HT1080 (cell line): ENCODE results near the gene CRIM1. TPM values are rescaled to one million over a fixed set of nuclear protein-coding genes. Genes with fewer than 3 reads are reported as not detected.

Experiments used
- total RNA-seq: library from RNA; depleted of rRNA; stranded (reverse); fragments of >200 nt; shearing (Covaris generic); gene quantifications from 2 replicates; pipeline ENCODE4 v1.2.3, GENCODE V29; 2014; rRNA removed

Gene CRIM1
- total RNA-seq, 1 experiment from 2014 or later = 135 TPM

Other genes with a start within 250 kb of the CRIM1 start
- 39.3 and 42.4 TPM in 2 replicates for gene FEZ2, start 242.4 kb downstream of the CRIM1 start, total RNA-seq